LNCAP (cell line): ENCODE data around the gene GATA5.

Experiments
- CTCF ChIP-seq: fragments of 450-650 bp; IDR thresholded peaks from 2 replicates; pipeline ENCODE4 v1.5.1; 2017; ENCODE audit warnings: mild to moderate bottlenecking

The GATA5 gene

DNA sequence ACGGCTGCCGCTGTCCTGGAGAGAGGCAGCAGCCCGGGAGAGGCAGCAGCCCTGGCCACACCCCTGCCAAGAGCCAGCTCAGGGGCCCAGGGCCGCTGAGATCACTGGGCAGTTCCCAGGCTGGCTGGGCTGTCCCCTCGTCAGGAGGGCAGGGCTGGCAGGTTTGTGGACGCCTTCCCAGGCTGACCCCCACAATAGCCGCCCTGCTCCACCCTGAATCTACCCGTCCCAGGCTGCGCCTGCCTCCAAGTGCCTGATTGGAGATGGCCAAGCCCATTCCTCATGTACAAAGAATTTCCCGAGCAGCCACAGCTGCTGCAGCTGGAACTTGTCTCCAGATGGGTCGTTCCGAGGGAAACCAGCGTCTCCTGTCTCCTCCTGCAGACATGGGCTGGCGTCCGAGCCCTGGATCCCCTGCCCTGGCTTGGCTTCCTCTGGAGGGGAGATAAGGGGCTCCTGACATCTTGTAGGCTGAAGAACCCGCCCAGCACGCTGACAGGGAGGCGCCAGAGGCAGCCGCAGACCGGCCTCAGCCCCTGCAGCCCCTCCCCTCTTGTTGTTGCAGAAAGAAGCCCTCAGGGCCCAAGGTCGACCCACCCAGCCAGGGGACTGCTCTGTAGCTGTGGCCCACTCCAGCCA, 9.4 kb upstream of the GATA5 start:
- TF ChIP-seq CTCF, result no peak

DNA sequence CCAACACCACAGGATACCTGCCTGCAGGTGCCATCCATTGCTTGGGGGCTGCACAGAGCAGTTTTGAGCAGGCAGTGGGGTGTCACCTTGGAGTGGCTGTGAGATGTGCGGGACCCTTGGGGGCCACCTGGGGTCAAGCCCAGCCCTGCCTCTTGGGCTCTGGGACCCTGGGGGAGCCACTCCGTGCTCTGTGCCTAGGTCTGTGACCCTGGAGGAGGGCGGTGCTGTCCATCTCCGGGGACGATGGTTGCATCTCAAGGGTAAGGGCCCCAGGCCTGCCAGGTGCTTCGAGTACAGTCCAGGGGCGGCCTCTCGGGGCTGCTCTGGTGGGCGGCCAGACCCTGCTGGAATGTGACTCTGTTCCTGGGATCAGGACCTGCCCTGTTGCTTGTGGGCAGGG, 8.7 kb upstream of the GATA5 start:
- TF ChIP-seq CTCF, result no peak

GRCh38 chr20:62483613-62484458, 8.0 kb upstream of the GATA5 start:
- no peak for TF ChIP-seq CTCF

DNA sequence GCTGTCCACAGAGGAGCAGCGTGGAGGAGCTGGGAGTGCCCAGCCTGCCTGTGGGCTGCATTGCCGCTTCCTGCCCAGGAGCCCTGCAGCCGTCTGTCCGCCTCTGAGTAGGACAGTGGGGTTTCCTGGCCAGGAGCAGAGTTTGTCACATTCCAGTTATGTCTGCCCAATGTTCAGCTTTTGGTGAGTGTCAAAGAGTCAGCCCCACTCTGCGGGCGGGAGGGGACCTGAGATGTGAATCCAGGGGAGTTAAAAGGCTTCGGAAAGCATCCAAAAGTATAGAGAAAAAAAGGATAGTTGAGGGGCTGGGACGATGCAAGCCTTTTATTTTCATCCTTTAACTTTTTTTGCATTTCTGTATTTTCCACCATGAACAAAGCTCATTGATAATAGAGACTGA, 7.2 kb upstream of the GATA5 start:
- TF ChIP-seq CTCF, result no peak

DNA sequence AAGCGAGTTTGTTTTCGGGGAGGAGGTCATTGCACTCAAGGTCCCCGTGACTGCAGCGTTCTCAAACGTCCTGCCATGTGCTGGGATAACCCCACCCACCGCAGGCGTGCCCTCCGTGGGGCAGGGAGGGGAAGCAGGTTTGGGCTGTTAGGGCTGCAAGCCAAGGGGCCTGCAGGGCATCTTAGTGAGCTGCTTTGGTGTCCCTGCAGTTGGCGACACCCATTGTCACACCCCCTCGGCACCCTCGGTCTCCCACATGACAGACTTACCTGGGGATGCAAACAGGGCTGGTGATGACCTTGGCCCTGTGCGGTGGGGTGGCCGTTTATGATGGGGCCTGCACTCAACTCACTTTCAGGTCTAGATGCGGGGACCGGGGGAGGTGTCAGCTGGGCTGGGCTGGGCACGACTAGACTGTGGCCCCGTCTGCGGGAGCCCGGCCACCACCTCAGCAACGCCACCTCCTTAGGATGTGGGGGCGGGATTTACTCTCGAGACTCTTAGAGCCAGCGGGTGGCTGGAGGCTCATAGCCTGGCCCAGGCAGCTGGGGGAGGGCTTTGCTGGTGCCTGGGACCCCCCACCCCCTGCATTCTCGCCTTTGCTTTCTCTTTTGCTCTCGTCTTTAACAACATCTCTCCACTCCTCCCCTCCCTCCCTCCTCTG, 6.5 kb upstream of the GATA5 start:
- TF ChIP-seq CTCF, result no peak

- TF ChIP-seq CTCF, result no peak
These were observed 5.8 kb upstream of the GATA5 start for GRCh38 chr20:62481425-62482145.

GRCh38 chr20:62480318-62480717, 4.5 kb upstream of the GATA5 start:
- no peak for TF ChIP-seq CTCF
